ENCODE measurements around the gene PSG7. TPM values are rescaled to one million over a fixed set of nuclear protein-coding genes. Genes with fewer than 3 reads are reported as not detected.

PSG7 gene
- total RNA-seq, 1 donor: not detected

Other genes starting within 250 kb of the PSG7 start
- gene PSG3, start 196.7 kb downstream of the PSG7 start, total RNA-seq: not detected
- not detected for gene PSG8, start 171.5 kb downstream of the PSG7 start, total RNA-seq
- not detected for gene PSG1, start 57.5 kb downstream of the PSG7 start, total RNA-seq
- not detected for gene PSG6, start 19.3 kb downstream of the PSG7 start, total RNA-seq
- not detected for gene PSG11, start 89.3 kb upstream of the PSG7 start, total RNA-seq
- gene PSG2, start 145.5 kb upstream of the PSG7 start, total RNA-seq: not detected
- gene PSG5, start 249.3 kb upstream of the PSG7 start, total RNA-seq: not detected